NAMALWA (cell line): ENCODE results near the gene SAFB2.

Source experiments
- DNase-seq: peaks from one replicate; pipeline ENCODE4 v3.0.0-alpha.2; 2015; ENCODE audit warnings: low spot score

SAFB2 gene

DNA sequence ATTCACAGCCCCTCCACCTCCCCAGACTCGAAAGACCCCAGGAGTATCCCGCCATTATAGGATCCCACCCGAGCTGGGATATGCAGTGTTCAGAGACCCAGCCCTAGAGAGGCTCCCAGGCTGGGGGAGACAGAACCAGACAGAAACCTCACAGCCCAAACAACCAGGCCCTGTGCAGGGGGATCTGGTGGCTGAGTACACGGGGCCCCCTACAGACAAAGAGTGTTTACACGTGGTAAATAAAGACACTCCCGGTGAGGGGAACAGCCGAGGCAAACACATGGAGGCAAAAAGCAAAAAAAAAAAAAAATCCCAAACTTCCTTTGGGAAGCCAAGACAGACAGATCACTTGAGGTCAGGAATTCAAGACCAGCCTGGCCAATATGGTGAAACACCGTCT is 79.9 kb downstream of the SAFB2 start:
- no peak for DNase-seq

DNA sequence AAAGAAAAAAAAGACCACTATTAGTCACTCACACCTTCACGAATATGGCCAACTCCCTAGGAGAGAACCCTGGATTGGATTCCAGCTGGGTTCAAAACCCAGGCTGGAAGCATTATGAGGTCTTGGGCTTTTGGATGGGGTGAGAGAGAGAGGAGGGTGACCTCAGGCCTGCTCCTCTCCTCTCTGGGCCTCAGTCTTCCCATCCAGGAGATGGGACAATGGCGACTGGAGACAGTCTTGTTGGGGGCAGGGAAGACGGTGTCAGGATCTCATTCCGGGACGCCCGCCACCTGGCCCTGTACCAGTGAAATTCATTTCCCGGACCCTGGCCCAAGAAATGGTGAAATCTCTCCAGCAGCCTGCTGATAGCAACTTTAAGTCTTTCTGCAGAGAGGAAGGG is 81.1 kb downstream of the SAFB2 start:
- DNase-seq: no peak

DNA sequence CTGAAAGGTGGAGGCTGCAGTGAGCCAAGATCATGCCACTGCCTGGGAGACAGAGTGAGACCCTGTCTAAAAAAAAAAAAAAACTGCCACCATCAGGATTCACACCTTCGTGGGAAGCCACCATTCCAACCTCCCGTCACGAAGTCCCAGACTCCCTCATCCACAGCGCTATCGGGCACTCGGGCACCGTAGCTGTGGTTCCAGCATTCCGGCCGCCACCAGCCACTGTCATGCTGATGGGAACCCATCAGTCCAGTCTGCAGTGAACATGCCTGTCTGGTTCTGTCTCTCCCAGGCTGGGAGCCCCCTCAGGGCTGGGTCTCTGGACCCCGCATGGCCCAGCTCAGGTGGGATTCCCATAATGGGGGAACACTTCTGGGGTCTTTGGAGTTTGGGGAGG is 82.4 kb downstream of the SAFB2 start:
- DNase-seq: no peak

DNA sequence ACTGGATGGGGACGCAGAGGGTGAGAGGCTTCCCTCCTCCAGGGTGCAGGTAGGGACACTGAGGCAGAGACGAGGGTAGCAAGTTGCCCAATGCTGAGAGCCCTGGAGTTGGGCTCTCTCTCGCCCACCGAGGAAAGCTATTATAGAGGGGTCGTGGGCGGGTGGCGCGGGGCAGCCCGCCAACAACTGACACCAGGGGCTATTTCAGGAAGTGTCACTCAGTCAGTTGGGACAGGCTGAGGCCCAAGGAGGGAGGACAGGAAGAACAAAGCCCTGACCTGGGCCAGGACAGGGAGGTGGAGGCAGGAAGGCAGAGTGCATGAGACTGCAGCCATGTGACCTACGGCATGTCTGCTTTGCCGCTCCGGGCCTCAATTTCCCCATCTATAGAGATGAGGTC is 84.7 kb downstream of the SAFB2 start:
- no peak for DNase-seq
